Measurements from ENCODE around the gene CORO1C.

The CORO1C gene

GRCh38 chr12:108691175-108691997 is 39.9 kb downstream of the CORO1C start:
- H3K36me3 ChIP-seq, result peaks cover 3% of the 10 kb centered on the region
- H3K27ac ChIP-seq, result peak overlapping the region; percentile 85
- H3K4me1 ChIP-seq (ENCODE audit: control insufficient read depth in 1 of 2, insufficient read depth in 1 of 2, low read depth in 1 of 2, low read length in 1 of 2), result peaks cover 52 to 57% of the 10 kb centered on the region in 2 experiments
- no peaks in the 10 kb centered on the region for H3K27me3 ChIP-seq
- TF ChIP-seq CTCF (IDR thresholded peaks at IDR 0.05), result peak; percentile 79
- peak overlapping the region; percentile 51 to 56 for H3K4me3 ChIP-seq (ENCODE audit: low read depth in 1 of 2, low read length in 1 of 2)
- no peaks in the 10 kb centered on the region for H3K9me3 ChIP-seq

GRCh38 chr12:108690542-108691174 is 40.7 kb downstream of the CORO1C start:
- Histone ChIP-seq H3K27ac (peak overlapping the region; percentile 85), H3K9me3 (no peaks in the 10 kb centered on the region), H3K27me3 (no peaks in the 10 kb centered on the region), H3K4me3 (ENCODE audit: low read depth in 1 of 2, low read length in 1 of 2) (peak overlapping the region; percentile 51 to 56), H3K4me1 (ENCODE audit: control insufficient read depth in 1 of 2, insufficient read depth in 1 of 2, low read depth in 1 of 2, low read length in 1 of 2) (peaks cover 56 to 59% of the 10 kb centered on the region in 2 experiments), H3K36me3 (peaks cover 3% of the 10 kb centered on the region)
- TF ChIP-seq CTCF (IDR thresholded peaks at IDR 0.05), result no peak

GRCh38 chr12:108690191-108690518 is 41.2 kb downstream of the CORO1C start:
- Histone ChIP-seq H3K4me1 (ENCODE audit: control insufficient read depth in 1 of 2, insufficient read depth in 1 of 2, low read depth in 1 of 2, low read length in 1 of 2) (peaks cover 58 to 61% of the 10 kb centered on the region in 2 experiments), H3K27me3 (no peaks in the 10 kb centered on the region), H3K36me3 (peaks cover 3% of the 10 kb centered on the region), H3K27ac (peak overlapping the region; percentile 85), H3K4me3 (ENCODE audit: low read depth in 1 of 2, low read length in 1 of 2) (peak overlapping the region; percentile 24 to 51), H3K9me3 (no peaks in the 10 kb centered on the region)
- TF ChIP-seq CTCF (IDR thresholded peaks at IDR 0.05), result no peak

- Histone ChIP-seq H3K27ac (peak overlapping the region; percentile 85), H3K36me3 (no peaks in the 10 kb centered on the region), H3K4me1 (ENCODE audit: control insufficient read depth in 1 of 2, insufficient read depth in 1 of 2, low read depth in 1 of 2, low read length in 1 of 2) (peaks cover 59 to 67% of the 10 kb centered on the region in 2 experiments), H3K9me3 (no peaks in the 10 kb centered on the region), H3K4me3 (ENCODE audit: low read depth in 1 of 2, low read length in 1 of 2) (peak overlapping the region; percentile 24 to 51), H3K27me3 (no peaks in the 10 kb centered on the region)
- no peak for TF ChIP-seq CTCF (IDR thresholded peaks at IDR 0.05)
These were observed 41.8 kb downstream of the CORO1C start for GRCh38 chr12:108689314-108690190.

- no peak overlapping the region for H3K4me3 ChIP-seq (ENCODE audit: low read depth in 1 of 2, low read length in 1 of 2)
- H3K27ac ChIP-seq, result peak overlapping the region; percentile 61
- no peaks in the 10 kb centered on the region for H3K27me3 ChIP-seq
- no peaks in the 10 kb centered on the region for H3K9me3 ChIP-seq
- no peaks in the 10 kb centered on the region for H3K36me3 ChIP-seq
- H3K4me1 ChIP-seq (ENCODE audit: control insufficient read depth in 1 of 2, insufficient read depth in 1 of 2, low read depth in 1 of 2, low read length in 1 of 2), result peaks cover 61 to 74% of the 10 kb centered on the region in 2 experiments
- TF ChIP-seq CTCF (IDR thresholded peaks at IDR 0.05), result no peak
These were observed 44.5 kb downstream of the CORO1C start for GRCh38 chr12:108686780-108687179.

All from neutrophil (primary cell).